GM12878 (cell line): ENCODE results near the gene NTF4. TPM values are rescaled to one million over a fixed set of nuclear protein-coding genes. Genes with fewer than 3 reads are reported as not detected.

Experiments
- ATAC-seq: fragments of 200-7000 bp; cut with Tn5 transposase; 3 replicates; pipeline ENCODE4 v1.9.1; 2020; ENCODE audit warnings: mild to moderate bottlenecking, moderate library complexity
- BruUV-seq: library from RNA; stranded (reverse); fragments of 400-500 nt; replicated peaks from 2 replicates; lab custom pipeline; 2021; lab: Mats Ljungman, UMichigan
- CTCF ChIA-PET: fragments of 300-600 bp; sonication (Branson Sonifier 250); formaldehyde crosslinking; extraction: SDS; loops from one replicate; lab custom pipeline; 2021; ENCODE audit warnings: inconsistent platforms; lab: Yijun Ruan, JAX
- POLR2A ChIA-PET: fragments of 350-600 bp; formaldehyde crosslinking; extraction: SDS; loops from one replicate; lab custom pipeline; 2021; ENCODE audit warnings: inconsistent platforms; lab: Charles Lee
- RAD21 ChIA-PET: fragments of 300-600 bp; sonication (Branson Sonifier 250); formaldehyde crosslinking; loops from one replicate; lab custom pipeline; 2023; ENCODE audit warnings: antibody characterized with exemption; ENCODE audit not compliant: unreplicated experiment; lab: Charles Lee
- SMC1A ChIA-PET: fragments of 300-600 bp; sonication (Branson Sonifier 250); formaldehyde crosslinking; loops from one replicate; lab custom pipeline; 2023; ENCODE audit not compliant: unreplicated experiment, uncharacterized antibody; lab: Charles Lee
- DNase-seq: peaks from one replicate; pipeline ENCODE4 v3.0.0-alpha.2; 2011; ENCODE audit warnings: low read depth, low spot score
- FAIRE-seq: peaks from 3 replicates; lab custom pipeline; 2011; peaks lifted over from hg19 to GRCh38; lab: Jason Lieb, UNC
- H2AFZ ChIP-seq: 2 replicates; pipeline ENCODE4 v1.6.0; 2011; ENCODE audit warnings: low read depth, low read length, control low read depth; ENCODE audit not compliant: control insufficient read depth
- H3K27ac ChIP-seq: 2 replicates; pipeline ENCODE4 v1.5.1; 2011; ENCODE audit warnings: control low read depth; ENCODE audit not compliant: control insufficient read depth, insufficient read depth
- H3K27me3 ChIP-seq, 2 experiments: replicated peaks in 1 of 2; 2 replicates each; pipeline versions ENCODE4 v1.6.0 to v1.6.1; 2011; ENCODE audit warnings: low read length in 1 of 2; ENCODE audit not compliant: control insufficient read depth in 2 of 2, insufficient read depth in 2 of 2
- H3K36me3 ChIP-seq, 2 experiments: 2 replicates each; pipeline ENCODE4 v1.5.1; 2011; ENCODE audit warnings: low read length in 1 of 2; ENCODE audit not compliant: control insufficient read depth in 2 of 2, insufficient read depth in 2 of 2
- H3K4me1 ChIP-seq: 2 replicates; pipeline ENCODE4 v1.6.1; 2011; ENCODE audit warnings: mild to moderate bottlenecking, low read length, moderate library complexity, mixed read lengths; ENCODE audit not compliant: control insufficient read depth, insufficient read depth
- H3K4me2 ChIP-seq: 2 replicates; pipeline ENCODE4 v1.6.0; 2011; ENCODE audit warnings: control low read depth; ENCODE audit not compliant: control insufficient read depth, insufficient read depth
- H3K4me3 ChIP-seq: fragments of 200-600 bp; sonication (generic); 2 replicates; pipeline ENCODE4 v1.5.1; 2016
- H3K79me2 ChIP-seq: 2 replicates; pipeline ENCODE4 v1.6.0; 2011; ENCODE audit warnings: low read length; ENCODE audit not compliant: control insufficient read depth, insufficient read depth
- H3K9ac ChIP-seq: 2 replicates; pipeline ENCODE4 v1.8.0; 2011; ENCODE audit warnings: low read length, control low read depth, mixed read lengths; ENCODE audit not compliant: control insufficient read depth, insufficient read depth
- H3K9me3 ChIP-seq: replicated peaks from 3 replicates; pipeline ENCODE4 v1.5.1; 2011; ENCODE audit warnings: mild to moderate bottlenecking, low read length; ENCODE audit not compliant: control insufficient read depth, insufficient read depth
- H4K20me1 ChIP-seq: 2 replicates; pipeline ENCODE4 v1.6.0; 2011; ENCODE audit not compliant: control insufficient read depth, insufficient read depth
- BMI1 ChIP-seq: fragments of 450-650 bp; IDR thresholded peaks from 2 replicates; pipeline ENCODE4 v1.6.1; 2016; ENCODE audit warnings: mild to moderate bottlenecking, moderate library complexity, borderline replicate concordance
- E4F1 ChIP-seq: fragments of 450-650 bp; IDR thresholded peaks from 2 replicates; pipeline ENCODE4 v1.6.1; 2018; ENCODE audit warnings: borderline replicate concordance, mild to moderate bottlenecking; ENCODE audit not compliant: partially characterized antibody
- EZH2 ChIP-seq: IDR thresholded peaks from 2 replicates; pipeline ENCODE4 v1.6.1; 2012; ENCODE audit warnings: low read depth, mild to moderate bottlenecking, control low read depth, inconsistent platforms, low read length, borderline replicate concordance; ENCODE audit not compliant: control insufficient read depth
- GABPA ChIP-seq: IDR thresholded peaks from 2 replicates; pipeline ENCODE4 v1.6.1; 2014; ENCODE audit warnings: antibody characterized with exemption, low read depth, mild to moderate bottlenecking, inconsistent platforms
- IRF5 ChIP-seq: fragments of 450-650 bp; IDR thresholded peaks from 2 replicates; pipeline ENCODE4 v1.6.1; 2017; ENCODE audit warnings: borderline replicate concordance
- JUND ChIP-seq: IDR thresholded peaks from 2 replicates; pipeline ENCODE4 v1.6.1; 2012; ENCODE audit warnings: low read depth, mild to moderate bottlenecking, low read length, improper control_type of control experiment, moderate library complexity
- KLF5 ChIP-seq: fragments of 450-650 bp; IDR thresholded peaks from 2 replicates; pipeline ENCODE4 v1.6.1; 2014; ENCODE audit warnings: mild to moderate bottlenecking; ENCODE audit not compliant: partially characterized antibody
- NFYB ChIP-seq: IDR thresholded peaks from 2 replicates; pipeline ENCODE4 v1.6.1; 2011; ENCODE audit warnings: low read depth, mild to moderate bottlenecking, low read length, improper control_type of control experiment, moderate library complexity; ENCODE audit not compliant: insufficient read depth
- NKRF ChIP-seq: fragments of 450-650 bp; conservative IDR thresholded peaks from 2 replicates; pipeline ENCODE4 v1.6.1; 2017; ENCODE audit warnings: mild to moderate bottlenecking, moderate library complexity
- POLR2AphosphoS5 ChIP-seq: IDR thresholded peaks from 2 replicates; pipeline ENCODE4 v1.6.1; 2011; ENCODE audit warnings: mild to moderate bottlenecking, low read length, inconsistent platforms
- USF1 ChIP-seq: IDR thresholded peaks from 2 replicates; pipeline ENCODE4 v1.6.1; 2011; ENCODE audit warnings: borderline replicate concordance, low read depth, mild to moderate bottlenecking, moderate library complexity, mixed read lengths, low read length; ENCODE audit not compliant: insufficient read depth; ENCODE audit errors: extremely low read length
- ZBTB11 ChIP-seq: fragments of 450-650 bp; formaldehyde crosslinking; IDR thresholded peaks from 2 replicates; pipeline ENCODE4 v1.5.0; 2022; ENCODE audit warnings: mild to moderate bottlenecking, missing genetic modification characterization
- WGBS: methylation state at CpG from one replicate; pipeline ENCODE4 v1.1.6; 2016; ENCODE audit warnings: low lambda C conversion rate; ENCODE audit not compliant: insufficient replicate concordance, insufficient coverage; ENCODE audit errors: missing lambda C conversion rate; 5-methylcytosine and 5-hydroxymethylcytosine counted together
- in situ Hi-C: fragments of 300-500 bp; cut with MboI; formaldehyde crosslinking; loops from 9 replicates; pipeline ENCODE4 v1.14.3; 2018; ENCODE audit warnings: mixed read lengths
- intact Hi-C: fragments of 100-400 bp; cut with micrococcal nuclease; formaldehyde crosslinking; loops from one replicate; pipeline ENCODE4 v1.14.2; 2022; ENCODE audit not compliant: unreplicated experiment
- polyA plus RNA-seq, 11 experiments: library from polyadenylated mRNA; depleted of rRNA in 4 of 11; unstranded in 6 of 11; stranded (reverse) in 5 of 11; fragments of >200 nt; fragmentation: Nextera tagmentation in 4 of 11; fragmentation: Illumina TruSeq in 1 of 11; extraction: Ambion mirVana in 4 of 11; extraction: Trizol in 1 of 11; gene quantifications; 1 replicate in 1 of 11; 2 replicates in 10 of 11; pipeline versions ENCODE4 v1.2.1 to v1.2.3, GENCODE V29; 2011 to 2016; ENCODE audit warnings: inconsistent platforms in 2 of 11, missing spikeins in 2 of 11, low read depth in 1 of 11
- total RNA-seq, 4 experiments: library from RNA; depleted of rRNA in 3 of 4; stranded (reverse); fragments of >200 nt in 3 of 4; fragmentation: Illumina TruSeq in 1 of 4; extraction: Trizol in 1 of 4; gene quantifications; 2 replicates each; pipeline versions ENCODE4 v1.2.1 to v1.2.3, GENCODE V29; 2013 to 2021

The NTF4 gene
- total and polyA plus RNA-seq, 10 of the 15 experiments (the other 5 are each of a cell fraction or from before 2014, with no cell fraction given): not detected

GRCh38 chr19:49064029-49064629 lies 489 bp downstream of the NTF4 start:
- CTCF ChIA-PET: interaction anchor here (1.0 kb wide), 1 partner anchor 66 kb away, joined by 3 read pairs; no protein-coding TSS in a partner anchor
- no peak for TF ChIP-seq E4F1
- no peak for TF ChIP-seq EZH2
- TF ChIP-seq POLR2AphosphoS5: no peak
- TF ChIP-seq GABPA: no peak
- TF ChIP-seq IRF5: no peak
- no peak for TF ChIP-seq NKRF
- no peak for TF ChIP-seq KLF5
- no peak for TF ChIP-seq NFYB
- TF ChIP-seq BMI1: no peak
- TF ChIP-seq JUND: no peak
- TF ChIP-seq ZBTB11 (CRISPR knock-in tag): no peak
- no peak for TF ChIP-seq USF1

More at GRCh38 chr19:49064029-49064629, 489 bp downstream of the NTF4 start:
- SMC1A ChIA-PET: no interaction called here
- Histone ChIP-seq H3K4me1 (no peaks in the 10 kb centered on the region), H2AFZ (no peak overlapping the region), H3K4me3 (no peak overlapping the region), H4K20me1 (no peaks in the 10 kb centered on the region), H3K27me3 (peaks cover 2 to 3% of the 10 kb centered on the region in 2 experiments), H3K9me3 (no peaks in the 10 kb centered on the region), H3K79me2 (no peaks in the 10 kb centered on the region), H3K27ac (no peak overlapping the region), H3K36me3 (no peaks in the 10 kb centered on the region), H3K4me2 (no peak overlapping the region), H3K9ac (no peak overlapping the region)
- POLR2A ChIA-PET: no interaction called here
- DNase-seq (no peak), ATAC-seq (no peak; the same call in 2 of the 3 replicates), FAIRE-seq (no peak)
- RAD21 ChIA-PET: no interaction called here
- 30% methylated on average over 7 of the region's 10 CpGs for WGBS
- no TSS peak for BruUV-seq
- intact Hi-C loops (no loop called here), in situ Hi-C loops (no loop called here)
